H1 (cell line): Measurements from ENCODE around the gene R3HDM4. TPM values are rescaled to one million over a fixed set of nuclear protein-coding genes. Genes with fewer than 3 reads are reported as not detected.

Experiments used
- CTCF ChIA-PET: fragments of 300-600 bp; sonication (Branson Sonifier 250); formaldehyde crosslinking; loops from one replicate; lab custom pipeline; 2021; ENCODE audit not compliant: partially characterized antibody; lab: Charles Lee
- POLR2A ChIA-PET: fragments of 300-600 bp; sonication (Branson Sonifier 250); formaldehyde crosslinking; loops from one replicate; lab custom pipeline; 2021; ENCODE audit warnings: inconsistent platforms; ENCODE audit not compliant: partially characterized antibody; lab: Charles Lee
- DNase-seq, 2 experiments: peaks; one replicate each; pipeline versions ENCODE4 v3.0.0 to v3.0.0-alpha.2; 2010 to 2022; ENCODE audit warnings: low spot score in 2 of 2, low read depth in 1 of 2, mixed read lengths in 1 of 2
- FAIRE-seq: peaks from 2 replicates; lab custom pipeline; 2011; peaks lifted over from hg19 to GRCh38; lab: Jason Lieb, UNC
- H2AFZ ChIP-seq: 2 replicates; pipeline ENCODE4 v1.8.1; 2012; ENCODE audit warnings: low read length, inconsistent platforms
- H2AK5ac ChIP-seq: 2 replicates; pipeline ENCODE4 v1.6.1; 2013; ENCODE audit warnings: low read depth, low read length
- H2BK120ac ChIP-seq: replicated peaks from 2 replicates; pipeline ENCODE3; 2013; ENCODE audit warnings: low read depth, low read length, inconsistent platforms
- H2BK12ac ChIP-seq: 2 replicates; pipeline ENCODE4 v1.6.1; 2013; ENCODE audit warnings: low read depth, low read length
- H2BK15ac ChIP-seq: 2 replicates; pipeline ENCODE4 v1.6.1; 2013; ENCODE audit warnings: low read length
- H2BK20ac ChIP-seq: 2 replicates; pipeline ENCODE4 v1.6.1; 2013; ENCODE audit warnings: low read length
- H2BK5ac ChIP-seq: 2 replicates; pipeline ENCODE4 v1.6.1; 2013; ENCODE audit warnings: low read depth, low read length
- H3K14ac ChIP-seq: 2 replicates; pipeline ENCODE4 v1.6.1; 2013; ENCODE audit warnings: inconsistent platforms; ENCODE audit not compliant: insufficient read length
- H3K18ac ChIP-seq: 2 replicates; pipeline ENCODE4 v1.6.1; 2013; ENCODE audit warnings: low read length; ENCODE audit errors: extremely low read depth
- H3K23ac ChIP-seq: 2 replicates; pipeline ENCODE4 v1.6.1; 2013; ENCODE audit warnings: inconsistent platforms; ENCODE audit not compliant: insufficient read length
- H3K23me2 ChIP-seq: 2 replicates; pipeline ENCODE4 v1.6.1; 2013; ENCODE audit warnings: low read depth, low read length
- H3K27ac ChIP-seq: 2 replicates; pipeline ENCODE4 v1.6.1; 2011; ENCODE audit warnings: low read depth, low read length, inconsistent platforms
- H3K27me3 ChIP-seq, 4 experiments: replicated peaks in 1 of 4; 1 replicate in 1 of 4; 2 replicates in 3 of 4; pipeline versions ENCODE4 v1.6.1 to v1.8.1; 2011 to 2013; ENCODE audit warnings: low read length in 3 of 4, mild to moderate bottlenecking in 3 of 4, inconsistent platforms in 2 of 4, mixed read lengths in 2 of 4, moderate library complexity in 1 of 4; ENCODE audit not compliant: control insufficient read depth in 3 of 4, insufficient read depth in 3 of 4; ENCODE audit errors: extremely low read depth in 1 of 4
- H3K36me3 ChIP-seq, 4 experiments: 2 replicates each; pipeline versions ENCODE4 v1.6.1 to v1.8.1; 2011 to 2013; ENCODE audit warnings: mild to moderate bottlenecking in 4 of 4, low read length in 3 of 4, moderate library complexity in 2 of 4, control low read depth in 1 of 4, inconsistent platforms in 1 of 4; ENCODE audit not compliant: insufficient read depth in 4 of 4, control insufficient read depth in 2 of 4
- H3K4ac ChIP-seq: replicated peaks from 2 replicates; pipeline ENCODE3; 2013; ENCODE audit warnings: low read length, low read depth, mixed read lengths, inconsistent platforms; ENCODE audit not compliant: insufficient read length
- H3K4me1 ChIP-seq, 4 experiments: replicated peaks in 1 of 4; 1 replicate in 1 of 4; 2 replicates in 3 of 4; pipeline versions ENCODE4 v1.6.1 to v1.8.1; 2011 to 2013; ENCODE audit warnings: low read length in 3 of 4, inconsistent platforms in 2 of 4, mixed read lengths in 1 of 4; ENCODE audit not compliant: insufficient read depth in 4 of 4, control insufficient read depth in 3 of 4
- H3K4me2 ChIP-seq, 2 experiments: 2 replicates each; pipeline versions ENCODE4 v1.6.1 to v1.8.1; 2011 to 2013; ENCODE audit warnings: low read depth in 2 of 2, low read length in 2 of 2, control low read depth in 1 of 2, inconsistent platforms in 1 of 2, mild to moderate bottlenecking in 1 of 2; ENCODE audit not compliant: insufficient read depth in 1 of 2
- H3K4me3 ChIP-seq, 4 experiments: fragments of 200-600, 300-600 bp in 1 of 4; sonication (generic), shearing (Covaris generic), sonication (Bioruptor Twin) in 1 of 4; 2 replicates each; pipeline versions ENCODE4 v1.5.1 to v1.8.1; 2011 to 2016; ENCODE audit warnings: low read length in 4 of 4, low read depth in 3 of 4, control low read depth in 2 of 4, inconsistent platforms in 2 of 4, mild to moderate bottlenecking in 2 of 4, mixed read lengths in 1 of 4, moderate library complexity in 1 of 4; ENCODE audit not compliant: insufficient read depth in 2 of 4; ENCODE audit errors: extremely low read depth in 1 of 4
- H3K56ac ChIP-seq: replicated peaks from 2 replicates; pipeline ENCODE3; 2013; ENCODE audit warnings: low read depth, mild to moderate bottlenecking, mixed read lengths, low read length, inconsistent platforms; ENCODE audit not compliant: insufficient read length
- H3K79me1 ChIP-seq: 2 replicates; pipeline ENCODE4 v1.6.1; 2013; ENCODE audit warnings: low read depth, low read length, control low read depth
- H3K79me2 ChIP-seq, 2 experiments: 2 replicates each; pipeline versions ENCODE4 v1.6.1 to v1.8.1; 2012 to 2013; ENCODE audit warnings: low read length in 2 of 2, mild to moderate bottlenecking in 2 of 2, inconsistent platforms in 1 of 2; ENCODE audit not compliant: insufficient read depth in 2 of 2, control insufficient read depth in 1 of 2
- H3K9ac ChIP-seq, 4 experiments: replicated peaks in 1 of 4; 1 replicate in 1 of 4; 2 replicates in 3 of 4; pipeline versions ENCODE4 v1.6.1 to v1.8.1; 2011 to 2013; ENCODE audit warnings: low read depth in 3 of 4, low read length in 3 of 4, control low read depth in 2 of 4, mild to moderate bottlenecking in 2 of 4, moderate library complexity in 2 of 4, inconsistent platforms in 1 of 4; ENCODE audit errors: extremely low read depth in 1 of 4
- H3K9me3 ChIP-seq, 2 experiments: 2 replicates each; pipeline versions ENCODE4 v1.6.1 to v1.8.1; 2012 to 2013; ENCODE audit warnings: mild to moderate bottlenecking in 2 of 2, moderate library complexity in 2 of 2, control low read depth in 1 of 2, inconsistent platforms in 1 of 2, low read depth in 1 of 2, low read length in 1 of 2, mixed read lengths in 1 of 2; ENCODE audit not compliant: insufficient read depth in 2 of 2
- H4K20me1 ChIP-seq, 2 experiments: replicated peaks in 1 of 2; 2 replicates each; pipeline versions ENCODE3 to v1.8.1; 2011 to 2013; ENCODE audit warnings: inconsistent platforms in 2 of 2, low read length in 2 of 2, mild to moderate bottlenecking in 1 of 2; ENCODE audit not compliant: insufficient read depth in 2 of 2, control insufficient read depth in 1 of 2
- H4K5ac ChIP-seq: 2 replicates; pipeline ENCODE4 v1.6.1; 2013; ENCODE audit warnings: low read length, low read depth, mixed read lengths, inconsistent platforms; ENCODE audit not compliant: insufficient read length
- H4K8ac ChIP-seq: 2 replicates; pipeline ENCODE4 v1.8.0; 2013; ENCODE audit warnings: mild to moderate bottlenecking, moderate library complexity, low read length, inconsistent platforms; ENCODE audit not compliant: insufficient read depth; ENCODE audit errors: extremely low read depth
- H4K91ac ChIP-seq: replicated peaks from 2 replicates; pipeline ENCODE3; 2013; ENCODE audit warnings: low read length, mixed read lengths, inconsistent platforms; ENCODE audit not compliant: insufficient read length
- BRCA1 ChIP-seq: IDR thresholded peaks from 2 replicates; pipeline ENCODE4 v1.6.1; 2012; ENCODE audit warnings: low read depth, low read length, improper control_type of control experiment
- E2F6 ChIP-seq: IDR thresholded peaks from 2 replicates; pipeline ENCODE4 v1.6.1; 2012; ENCODE audit warnings: inconsistent platforms
- EZH2 ChIP-seq: fragments of 200-600 bp; sonication (generic); IDR thresholded peaks from 2 replicates; pipeline ENCODE4 v1.7.1; 2012; ENCODE audit warnings: low read depth, mild to moderate bottlenecking, moderate library complexity, low read length, inconsistent platforms; ENCODE audit not compliant: severe bottlenecking
- JUN ChIP-seq: IDR thresholded peaks from 2 replicates; pipeline ENCODE4 v1.6.1; 2011; ENCODE audit warnings: low read depth, mild to moderate bottlenecking, improper control_type of control experiment, low read length
- POLR2A ChIP-seq, 2 experiments: IDR thresholded peaks; 1 replicate in 1 of 2; 2 replicates in 1 of 2; pipeline ENCODE4 v1.6.1; 2011; ENCODE audit warnings: low read depth in 2 of 2, low read length in 2 of 2, mild to moderate bottlenecking in 2 of 2; ENCODE audit errors: control extremely low read depth in 1 of 2
- POU5F1 ChIP-seq: IDR thresholded peaks from 2 replicates; pipeline ENCODE4 v1.6.1; 2011; ENCODE audit warnings: low read depth, mild to moderate bottlenecking, low read length, moderate library complexity
- RAD21 ChIP-seq, 2 experiments: IDR thresholded peaks in 1 of 2; conservative IDR thresholded peaks in 1 of 2; 2 replicates each; pipeline ENCODE4 v1.6.1; 2011; ENCODE audit warnings: low read depth in 2 of 2, low read length in 2 of 2, improper control_type of control experiment in 1 of 2, inconsistent platforms in 1 of 2, mild to moderate bottlenecking in 1 of 2, moderate library complexity in 1 of 2
- SP4 ChIP-seq: IDR thresholded peaks from 2 replicates; pipeline ENCODE4 v1.6.1; 2012; ENCODE audit warnings: low read length, inconsistent platforms
- SUZ12 ChIP-seq: fragments of 200-600 bp; sonication (generic); IDR thresholded peaks from 2 replicates; pipeline ENCODE4 v1.6.1; 2012; ENCODE audit warnings: mild to moderate bottlenecking, inconsistent platforms, low read length, moderate library complexity, mixed read lengths
- TAF7 ChIP-seq: optimal IDR thresholded peaks from 2 replicates; pipeline ENCODE3; 2011; ENCODE audit warnings: low read depth, mild to moderate bottlenecking, inconsistent platforms, low read length, moderate library complexity, borderline replicate concordance
- WGBS, 2 experiments: shearing (Covaris generic) in 1 of 2; methylation state at CpG; one replicate each; pipeline versions ENCODE4 v1.1.6 to v1.1.7; 2013 to 2015; ENCODE audit warnings: low lambda C conversion rate in 2 of 2, mixed read lengths in 2 of 2, inconsistent platforms in 1 of 2, low coverage in 1 of 2, missing lambda C conversion rate in 1 of 2; ENCODE audit not compliant: insufficient replicate concordance in 2 of 2, insufficient coverage in 1 of 2, insufficient read length in 1 of 2; ENCODE audit errors: extremely low coverage in 1 of 2, missing lambda C conversion rate in 1 of 2; 5-methylcytosine and 5-hydroxymethylcytosine counted together
- polyA plus RNA-seq, 7 experiments: library from polyadenylated mRNA; depleted of rRNA in 3 of 7; stranded (reverse) in 5 of 7; unstranded in 2 of 7; fragments of >200 nt in 5 of 7; fragments of 200-250 nt in 2 of 7; gene quantifications; 1 replicate in 5 of 7; 2 replicates in 1 of 7; 4 replicates in 1 of 7; pipeline versions ENCODE4 v1.2.1 to v1.2.3, GENCODE V29; 2011 to 2013; ENCODE audit warnings: missing spikeins in 2 of 7, mixed read lengths in 2 of 7
- total RNA-seq: library from RNA; stranded (reverse); fragmentation: NEBNext Ultra II Directional; extraction: Animal tissue kit (Norgen Biotek cat#: 25700); gene quantifications from 2 replicates; pipeline ENCODE4 v1.2.1, GENCODE V29; 2021

Gene R3HDM4
- total and polyA plus RNA-seq, 2 of the 8 experiments (the other 6 are each of a cell fraction or from before 2014, with no cell fraction given), result 76.8 to 102 TPM

- Histone ChIP-seq H4K8ac (no peak overlapping the region), H3K36me3 (no peaks in the 10 kb centered on the region), H3K4ac (no peak overlapping the region), H3K79me1 (no peaks in the 10 kb centered on the region), H4K5ac (no peak overlapping the region), H3K9ac (no peak overlapping the region), H2BK5ac (no peak overlapping the region), H3K27ac (no peak overlapping the region), H4K91ac (no peak overlapping the region), H3K56ac (no peak overlapping the region), H3K23me2 (peaks cover 10% of the 10 kb centered on the region; the same call in 1 of the 2 replicates), H2BK12ac (no peak overlapping the region), H3K4me2 (no peak overlapping the region), H2BK20ac (no peak overlapping the region), H3K18ac (no peak overlapping the region), H3K27me3 (peaks cover 9 to 23% (median 13%) of the 10 kb centered on the region in 4 experiments), H3K79me2 (no peaks in the 10 kb centered on the region), H2AK5ac (no peak overlapping the region), H2BK15ac (no peak overlapping the region), H3K9me3 (no peaks in the 10 kb centered on the region), H2AFZ (no peak overlapping the region), H4K20me1 (peaks cover 0 to 3% of the 10 kb centered on the region in 2 experiments), H2BK120ac (no peak overlapping the region), H3K4me1 (peaks cover 0 to 5% (median 3%) of the 10 kb centered on the region in 4 experiments; a peak in 6 of 7 replicates), H3K23ac (no peak overlapping the region), H3K4me3 (no peak overlapping the region), H3K14ac (no peak overlapping the region)
- TF ChIP-seq RAD21 (IDR thresholded peaks at IDR 0.05 in 1 of 2, conservative IDR thresholded peaks at IDR 0.05 in 1 of 2; ENCODE audit: low read depth in 2 of 2, low read length in 2 of 2) (no peak), EZH2 (no peak), SUZ12 (no peak), TAF7 (no peak), BRCA1 (no peak), POU5F1 (no peak), JUN (no peak), SP4 (no peak), POLR2A (IDR thresholded peaks at IDR 0.05; ENCODE audit: control extremely low read depth in 1 of 2, low read depth in 2 of 2, low read length in 2 of 2) (no peak), E2F6 (no peak)
- POLR2A ChIA-PET, result interaction anchor here (1.2 kb wide), 2 partner anchors 58 to 76 kb away, joined by 3 read pairs; no protein-coding TSS in a partner anchor
- CTCF ChIA-PET, result interaction anchor here (0.9 to 3.3 kb wide), 6 partner anchors 9 to 139 kb away, joined by 3 to 10 read pairs (median 5); no protein-coding TSS in a partner anchor
- no peak for FAIRE-seq
- no peak for DNase-seq
- 83% methylated on average over 9 of the region's 9 CpGs; no CpG with 5 or more reads in 1 of the 2 experiments for WGBS, 2 experiments
Observed at GRCh38 chr19:858284-858683, 54.7 kb downstream of the R3HDM4 start.
